Measurements from ENCODE around the gene COMT. TPM values are rescaled to one million over a fixed set of nuclear protein-coding genes. Genes with fewer than 3 reads are reported as not detected.

COMT gene
- total RNA-seq, 1 donor from 2014 or later = 459 TPM

- no peak for DNase-seq (ENCODE audit: low read depth)
Observed at GRCh38 chr22:19955241-19956128, 13.9 kb downstream of the COMT start.

- no peak for DNase-seq (ENCODE audit: low read depth)
Observed at GRCh38 chr22:19957445-19957844, 15.9 kb downstream of the COMT start.

GRCh38 chr22:19958083-19959042 lies 16.8 kb downstream of the COMT start:
- peak; percentile 54 for DNase-seq (ENCODE audit: low read depth)

- DNase-seq (ENCODE audit: low read depth) = no peak
Observed at GRCh38 chr22:19959043-19959586, 17.5 kb downstream of the COMT start.

GRCh38 chr22:19959587-19960490 lies 18.3 kb downstream of the COMT start:
- no peak for DNase-seq (ENCODE audit: low read depth)

GRCh38 chr22:19960491-19961200 lies 19.1 kb downstream of the COMT start:
- DNase-seq (ENCODE audit: low read depth) = no peak

GRCh38 chr22:19961201-19961580 lies 19.6 kb downstream of the COMT start:
- no peak for DNase-seq (ENCODE audit: low read depth)

GRCh38 chr22:19961868-19962245 lies 20.3 kb downstream of the COMT start:
- DNase-seq (ENCODE audit: low read depth) = no peak

- peak; percentile 81 for DNase-seq (ENCODE audit: low read depth)
Observed at GRCh38 chr22:19962246-19962908, 20.8 kb downstream of the COMT start.

GRCh38 chr22:19962909-19963806 lies 21.6 kb downstream of the COMT start:
- no peak for DNase-seq (ENCODE audit: low read depth)

GRCh38 chr22:19963863-19964642 lies 22.5 kb downstream of the COMT start:
- no peak for DNase-seq (ENCODE audit: low read depth)

- no peak for DNase-seq (ENCODE audit: low read depth)
Observed at GRCh38 chr22:19964701-19965386, 23.3 kb downstream of the COMT start.

- no peak for DNase-seq (ENCODE audit: low read depth)
Observed at GRCh38 chr22:19965771-19966709, 24.5 kb downstream of the COMT start.

GRCh38 chr22:19966908-19967750 lies 25.6 kb downstream of the COMT start:
- DNase-seq (ENCODE audit: low read depth) = peak; percentile 41

Data from myocyte (in vitro differentiated cells).